Left renal pelvis (tissue), 4 donors: ENCODE measurements around the gene C5. TPM values are rescaled to one million over a fixed set of nuclear protein-coding genes. Genes with fewer than 3 reads are reported as not detected.
"Not testable (repeated sequence)": the region's sequence is repeated elsewhere in the genome, so short reads cannot be mapped to it uniquely, and the experiment has no call there.

ENCODE experiments used
- DNase-seq, 4 donors: peaks; one replicate each; pipeline ENCODE4 v3.0.0-alpha.2; 2013; ENCODE audit warnings: low read depth in 4 of 4, low spot score in 3 of 4
- polyA plus RNA-seq, 4 donors: library from polyadenylated mRNA; unstranded; fragments of 120-200 nt; gene quantifications; one replicate each; pipeline ENCODE4 v1.2.1, GENCODE V29; 2013; ENCODE audit not compliant: insufficient read length in 4 of 4

C5 gene
- polyA plus RNA-seq, 4 donors: 10.7 to 16.9 (median 15.1) TPM

- DNase-seq: no peak
Measured at GRCh38 chr9:120982836-120983235, 67.2 kb downstream of the C5 start.

- DNase-seq: no peak
Measured at GRCh38 chr9:120980951-120981350, 69.1 kb downstream of the C5 start.

GRCh38 chr9:120979797-120980196, 70.3 kb downstream of the C5 start:
- DNase-seq: no peak

GRCh38 chr9:120978987-120979386, 71.1 kb downstream of the C5 start:
- DNase-seq: no peak

GRCh38 chr9:120977321-120977720, 72.8 kb downstream of the C5 start:
- no peak for DNase-seq

GRCh38 chr9:120974921-120975320, 75.2 kb downstream of the C5 start:
- DNase-seq: no peak

GRCh38 chr9:120974181-120974580, 75.9 kb downstream of the C5 start:
- no peak for DNase-seq

GRCh38 chr9:120971938-120972337, 78.1 kb downstream of the C5 start:
- no peak for DNase-seq

- DNase-seq: not testable (repeated sequence)
Measured at GRCh38 chr9:120971471-120971870, 78.6 kb downstream of the C5 start.

- no peak for DNase-seq
Measured at GRCh38 chr9:120970244-120970643, 79.8 kb downstream of the C5 start.

- DNase-seq: no peak
Measured at GRCh38 chr9:120966013-120966369, 84.1 kb downstream of the C5 start.

GRCh38 chr9:120965344-120966012, 84.6 kb downstream of the C5 start:
- no peak for DNase-seq

- no peak for DNase-seq
Measured at GRCh38 chr9:120961936-120962335, 88.1 kb downstream of the C5 start.

GRCh38 chr9:120960001-120960400, 90.1 kb downstream of the C5 start:
- DNase-seq: no peak

GRCh38 chr9:120956862-120957261, 93.2 kb downstream of the C5 start:
- no peak for DNase-seq

- no peak for DNase-seq
Measured at GRCh38 chr9:120951960-120952618, 98.0 kb downstream of the C5 start.

GRCh38 chr9:120950421-120951388, 99.4 kb downstream of the C5 start:
- DNase-seq: no peak

GRCh38 chr9:120949290-120949689, 100.8 kb downstream of the C5 start:
- no peak for DNase-seq

- DNase-seq: no peak
Measured at GRCh38 chr9:120948824-120949223, 101.3 kb downstream of the C5 start.

GRCh38 chr9:120947222-120947621, 102.9 kb downstream of the C5 start:
- DNase-seq: no peak

GRCh38 chr9:120946259-120946658, 103.8 kb downstream of the C5 start:
- no peak for DNase-seq
